PC-3 (cell line): ENCODE data around the gene DAPK1. TPM values are rescaled to one million over a fixed set of nuclear protein-coding genes. Genes with fewer than 3 reads are reported as not detected.

Experiments
- ATAC-seq: fragments of 200-7000 bp; cut with Tn5 transposase; 2 replicates; pipeline ENCODE4 v1.9.1; 2020; ENCODE audit warnings: mild to moderate bottlenecking, moderate library complexity
- BruUV-seq: library from RNA; stranded (reverse); fragments of 400-500 nt; replicated peaks from 2 replicates; lab custom pipeline; 2021; lab: Mats Ljungman, UMichigan
- CTCF ChIA-PET: fragments of 300-600 bp; sonication (Branson Sonifier 250); formaldehyde crosslinking; loops from one replicate; lab custom pipeline; 2022; ENCODE audit warnings: antibody characterized with exemption; lab: Charles Lee
- POLR2A ChIA-PET: fragments of 300-600 bp; sonication (Branson Sonifier 250); formaldehyde crosslinking; loops from one replicate; lab custom pipeline; 2022; ENCODE audit warnings: antibody characterized with exemption; ENCODE audit not compliant: unreplicated experiment; lab: Charles Lee
- DNase-seq: peaks from one replicate; pipeline ENCODE4 v3.0.0-alpha.2; 2015
- H2AFZ ChIP-seq: fragments of 300-600 bp; sonication (generic); 2 replicates; pipeline ENCODE4 v1.6.0; 2016; ENCODE audit warnings: antibody characterized with exemption, low read length
- H3F3A ChIP-seq: fragments of 300-600 bp; sonication (generic); one replicate; pipeline ENCODE4 v1.6.0; 2017; ENCODE audit warnings: antibody characterized with exemption, low read length, control low read depth, mild to moderate bottlenecking; ENCODE audit not compliant: unreplicated experiment
- H3K27ac ChIP-seq: fragments of 300-600 bp; sonication (generic); 2 replicates; pipeline ENCODE4 v1.5.1; 2016; ENCODE audit warnings: mild to moderate bottlenecking, low read length
- H3K27me3 ChIP-seq: fragments of 300-600 bp; sonication (generic); 2 replicates; pipeline ENCODE4 v1.6.1; 2016; ENCODE audit warnings: low read length, mixed read lengths
- H3K36me3 ChIP-seq: fragments of 300-600 bp; sonication (generic); 2 replicates; pipeline ENCODE4 v1.6.1; 2016; ENCODE audit warnings: low read depth, mixed run types, low read length, mixed read lengths
- H3K4me1 ChIP-seq: fragments of 300-600 bp; sonication (generic); 2 replicates; pipeline ENCODE4 v1.5.1; 2016; ENCODE audit warnings: low read length; ENCODE audit not compliant: insufficient read depth
- H3K4me2 ChIP-seq: fragments of 300-600 bp; sonication (generic); 2 replicates; pipeline ENCODE4 v1.6.0; 2016; ENCODE audit warnings: low read length
- H3K4me3 ChIP-seq: fragments of 300-600 bp; sonication (generic); 2 replicates; pipeline ENCODE4 v1.5.1; 2016; ENCODE audit warnings: mild to moderate bottlenecking, low read length, mixed read lengths
- H3K79me2 ChIP-seq: fragments of 300-600 bp; sonication (generic); 2 replicates; pipeline ENCODE4 v1.6.1; 2017; ENCODE audit warnings: low read length, mixed read lengths
- H3K9ac ChIP-seq: fragments of 300-600 bp; sonication (generic); 2 replicates; pipeline ENCODE4 v1.6.0; 2016; ENCODE audit warnings: mild to moderate bottlenecking, low read length
- H3K9me2 ChIP-seq: fragments of 300-600 bp; sonication (generic); replicated peaks from 2 replicates; pipeline ENCODE4 v1.6.1; 2016; ENCODE audit warnings: mixed run types, low read length, mixed read lengths
- H3K9me3 ChIP-seq: fragments of 300-600 bp; sonication (generic); 2 replicates; pipeline ENCODE4 v1.6.1; 2016; ENCODE audit warnings: low read length, mixed read lengths
- H4K20me1 ChIP-seq: fragments of 300-600 bp; sonication (generic); 2 replicates; pipeline ENCODE4 v1.6.1; 2016; ENCODE audit warnings: low read length, mixed read lengths
- CTCF ChIP-seq: fragments of 300-600 bp; sonication (generic); conservative IDR thresholded peaks from 2 replicates; pipeline ENCODE4 v1.5.1; 2017; ENCODE audit warnings: antibody characterized with exemption, low read depth, mild to moderate bottlenecking, low read length
- EZH2 ChIP-seq: fragments of 300-600 bp; sonication (generic); IDR thresholded peaks from one replicate; pipeline ENCODE4 v1.6.1; 2017; ENCODE audit warnings: antibody characterized with exemption, mild to moderate bottlenecking, low read length; ENCODE audit not compliant: unreplicated experiment
- EZH2phosphoT487 ChIP-seq: fragments of 300-600 bp; sonication (generic); IDR thresholded peaks from 2 replicates; pipeline ENCODE4 v1.6.1; 2018; ENCODE audit warnings: mild to moderate bottlenecking, antibody characterized with exemption, low read length, borderline replicate concordance
- intact Hi-C: fragments of 100-400 bp; cut with micrococcal nuclease; formaldehyde crosslinking; loops from 2 replicates; pipeline ENCODE4 v1.9.0; 2023
- total RNA-seq: library from RNA; depleted of rRNA; stranded (reverse); fragments of >200 nt; gene quantifications from 2 replicates; pipeline ENCODE4 v1.2.3, GENCODE V29; 2014

The DAPK1 gene
- total RNA-seq, 1 experiment from 2014 or later, result not detected

GRCh38 chr9:87593359-87593980 lies 95.8 kb downstream of the DAPK1 start:
- no peak overlapping the region for H3K27ac ChIP-seq
- no peak overlapping the region for H2AFZ ChIP-seq
- no peaks in the 10 kb centered on the region for H3F3A ChIP-seq
- DNase-seq, result no peak
- H3K79me2 ChIP-seq, result no peaks in the 10 kb centered on the region
- H3K9me3 ChIP-seq, result no peaks in the 10 kb centered on the region
- intact Hi-C loops, result no loop called here
- BruUV-seq, result no TSS peak
- TF ChIP-seq EZH2phosphoT487 (no peak), CTCF (no peak), EZH2 (no peak)
- H3K9me2 ChIP-seq, result no peaks in the 10 kb centered on the region
- no peak overlapping the region for H3K4me2 ChIP-seq
- no peaks in the 10 kb centered on the region for H3K36me3 ChIP-seq
- no peaks in the 10 kb centered on the region for H3K4me1 ChIP-seq
- CTCF ChIA-PET, result no interaction called here
- H4K20me1 ChIP-seq, result no peaks in the 10 kb centered on the region
- no peak overlapping the region for H3K4me3 ChIP-seq
- POLR2A ChIA-PET, result no interaction called here
- no peak overlapping the region for H3K9ac ChIP-seq
- no peak for ATAC-seq
- H3K27me3 ChIP-seq, result peaks cover 25% of the 10 kb centered on the region

DNA sequence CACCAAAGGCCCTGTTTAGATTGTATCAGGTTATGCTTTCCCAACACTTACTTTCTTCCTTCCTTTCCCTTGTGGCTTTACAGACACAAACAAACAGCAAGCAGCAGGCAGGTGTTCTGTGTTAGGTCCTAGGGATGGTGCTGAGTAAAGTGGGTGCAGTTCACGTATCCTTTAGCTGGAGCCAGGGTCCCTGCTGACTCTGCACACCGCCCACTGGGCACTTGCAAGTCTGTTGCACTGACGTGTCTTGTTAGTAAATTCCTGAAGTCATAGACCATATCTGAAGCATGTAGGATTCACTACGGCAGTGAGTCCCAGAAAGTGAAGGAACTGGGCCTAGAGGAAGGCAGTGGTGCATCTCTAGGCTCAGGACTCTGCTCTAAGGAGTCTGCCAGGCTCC lies 96.5 kb downstream of the DAPK1 start:
- DNase-seq (no peak), ATAC-seq (no peak)
- Histone ChIP-seq H3K36me3 (no peaks in the 10 kb centered on the region), H3K4me3 (no peak overlapping the region), H3K79me2 (no peaks in the 10 kb centered on the region), H3F3A (no peaks in the 10 kb centered on the region), H4K20me1 (no peaks in the 10 kb centered on the region), H3K9me3 (no peaks in the 10 kb centered on the region), H3K9ac (no peak overlapping the region), H3K4me2 (no peak overlapping the region), H2AFZ (no peak overlapping the region), H3K27ac (no peak overlapping the region), H3K9me2 (no peaks in the 10 kb centered on the region), H3K27me3 (peaks cover 32% of the 10 kb centered on the region), H3K4me1 (no peaks in the 10 kb centered on the region)
- BruUV-seq, result no TSS peak
- no peak for TF ChIP-seq EZH2phosphoT487
- TF ChIP-seq CTCF, result no peak
- no peak for TF ChIP-seq EZH2
- ChIA-PET POLR2A (no interaction called here), CTCF (no interaction called here)
- intact Hi-C loops, result no loop called here

- Histone ChIP-seq H3K79me2 (no peaks in the 10 kb centered on the region), H3K9me3 (no peaks in the 10 kb centered on the region), H3K4me3 (no peak overlapping the region), H3K9me2 (no peaks in the 10 kb centered on the region), H3K4me1 (no peaks in the 10 kb centered on the region), H3K4me2 (no peak overlapping the region), H3F3A (no peaks in the 10 kb centered on the region), H3K36me3 (no peaks in the 10 kb centered on the region), H3K27ac (no peak overlapping the region), H3K27me3 (peaks cover 33% of the 10 kb centered on the region), H4K20me1 (no peaks in the 10 kb centered on the region), H2AFZ (no peak overlapping the region), H3K9ac (no peak overlapping the region)
- intact Hi-C loops, result no loop called here
- ChIA-PET CTCF (no interaction called here), POLR2A (no interaction called here)
- ATAC-seq, result no peak
- DNase-seq, result no peak
- no TSS peak for BruUV-seq
- TF ChIP-seq EZH2 (no peak), EZH2phosphoT487 (no peak), CTCF (no peak)
Measured at GRCh38 chr9:87594662-87595061, 97.0 kb downstream of the DAPK1 start.
